ENCODE data around the gene OPRM1. TPM values are rescaled to one million over a fixed set of nuclear protein-coding genes. Genes with fewer than 3 reads are reported as not detected.

OPRM1 gene
- total RNA-seq, 1 experiment from 2014 or later, result not detected

DNA sequence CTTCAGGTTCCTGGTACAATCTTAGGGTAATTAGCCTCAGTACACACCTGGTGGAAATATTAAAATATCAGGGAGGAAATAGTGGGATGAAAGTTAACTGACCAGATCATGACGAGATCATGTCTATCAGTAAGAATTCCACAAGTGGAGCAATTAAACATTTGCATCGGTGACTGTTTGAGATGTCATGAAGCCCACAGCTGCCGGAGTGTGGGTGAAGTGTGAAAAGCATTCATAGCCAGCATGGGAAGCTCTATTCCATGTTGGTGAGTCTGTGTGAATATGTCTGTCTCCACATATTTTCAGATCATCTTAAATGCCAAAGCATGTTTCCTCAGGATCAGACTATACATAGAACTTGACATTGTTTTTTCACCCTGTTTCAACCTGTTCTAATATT is 174.7 kb downstream of the OPRM1 start:
- Histone ChIP-seq H3K9me3 (ENCODE audit: control insufficient read depth, insufficient read depth, low read depth, low read length) (no peaks in the 10 kb centered on the region), H3K36me3 (ENCODE audit: control insufficient read depth, insufficient read depth, low read length) (no peaks in the 10 kb centered on the region), H3K27ac (ENCODE audit: low read length) (no peak overlapping the region), H3K4me3 (ENCODE audit: low read depth in 2 of 2, low read length in 2 of 2) (no peak overlapping the region), H3K4me1 (ENCODE audit: control insufficient read depth, insufficient read depth, low read length) (no peaks in the 10 kb centered on the region), H3K27me3 (ENCODE audit: control insufficient read depth, insufficient read depth, low read length) (peaks cover 2% of the 10 kb centered on the region; the same call in 1 of the 2 replicates)
- in situ Hi-C loops (cut with HindIII; ENCODE audit: low pct_unique_long_range_greater_than_20kb, low sequenced_read_pairs), result no loop called here
- no peak for DNase-seq (ENCODE audit: low read depth, low spot score)
- ATAC-seq, result no peak
- CTCF ChIA-PET, result no interaction called here
- no peak for TF ChIP-seq SIN3A (IDR thresholded peaks at IDR 0.05; ENCODE audit: borderline replicate concordance, insufficient read depth, low read depth, low read length)
- TF ChIP-seq POLR2AphosphoS5 (IDR thresholded peaks at IDR 0.05; ENCODE audit: low read depth, low read length), result no peak
- TF ChIP-seq, protein P1, sequence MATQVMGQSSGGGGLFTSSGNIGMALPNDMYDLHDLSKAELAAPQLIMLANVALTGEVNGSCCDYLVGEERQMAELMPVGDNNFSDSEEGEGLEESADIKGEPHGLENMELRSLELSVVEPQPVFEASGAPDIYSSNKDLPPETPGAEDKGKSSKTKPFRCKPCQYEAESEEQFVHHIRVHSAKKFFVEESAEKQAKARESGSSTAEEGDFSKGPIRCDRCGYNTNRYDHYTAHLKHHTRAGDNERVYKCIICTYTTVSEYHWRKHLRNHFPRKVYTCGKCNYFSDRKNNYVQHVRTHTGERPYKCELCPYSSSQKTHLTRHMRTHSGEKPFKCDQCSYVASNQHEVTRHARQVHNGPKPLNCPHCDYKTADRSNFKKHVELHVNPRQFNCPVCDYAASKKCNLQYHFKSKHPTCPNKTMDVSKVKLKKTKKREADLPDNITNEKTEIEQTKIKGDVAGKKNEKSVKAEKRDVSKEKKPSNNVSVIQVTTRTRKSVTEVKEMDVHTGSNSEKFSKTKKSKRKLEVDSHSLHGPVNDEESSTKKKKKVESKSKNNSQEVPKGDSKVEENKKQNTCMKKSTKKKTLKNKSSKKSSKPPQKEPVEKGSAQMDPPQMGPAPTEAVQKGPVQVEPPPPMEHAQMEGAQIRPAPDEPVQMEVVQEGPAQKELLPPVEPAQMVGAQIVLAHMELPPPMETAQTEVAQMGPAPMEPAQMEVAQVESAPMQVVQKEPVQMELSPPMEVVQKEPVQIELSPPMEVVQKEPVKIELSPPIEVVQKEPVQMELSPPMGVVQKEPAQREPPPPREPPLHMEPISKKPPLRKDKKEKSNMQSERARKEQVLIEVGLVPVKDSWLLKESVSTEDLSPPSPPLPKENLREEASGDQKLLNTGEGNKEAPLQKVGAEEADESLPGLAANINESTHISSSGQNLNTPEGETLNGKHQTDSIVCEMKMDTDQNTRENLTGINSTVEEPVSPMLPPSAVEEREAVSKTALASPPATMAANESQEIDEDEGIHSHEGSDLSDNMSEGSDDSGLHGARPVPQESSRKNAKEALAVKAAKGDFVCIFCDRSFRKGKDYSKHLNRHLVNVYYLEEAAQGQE (IDR thresholded peaks at IDR 0.05; ENCODE audit: insufficient read depth in 1 of 2, low read depth in 2 of 2, low read length in 1 of 2), result no peak
- TF ChIP-seq TCF7L2 (IDR thresholded peaks at IDR 0.05; ENCODE audit: low read depth, low read length), result no peak
- TF ChIP-seq, protein P2, sequence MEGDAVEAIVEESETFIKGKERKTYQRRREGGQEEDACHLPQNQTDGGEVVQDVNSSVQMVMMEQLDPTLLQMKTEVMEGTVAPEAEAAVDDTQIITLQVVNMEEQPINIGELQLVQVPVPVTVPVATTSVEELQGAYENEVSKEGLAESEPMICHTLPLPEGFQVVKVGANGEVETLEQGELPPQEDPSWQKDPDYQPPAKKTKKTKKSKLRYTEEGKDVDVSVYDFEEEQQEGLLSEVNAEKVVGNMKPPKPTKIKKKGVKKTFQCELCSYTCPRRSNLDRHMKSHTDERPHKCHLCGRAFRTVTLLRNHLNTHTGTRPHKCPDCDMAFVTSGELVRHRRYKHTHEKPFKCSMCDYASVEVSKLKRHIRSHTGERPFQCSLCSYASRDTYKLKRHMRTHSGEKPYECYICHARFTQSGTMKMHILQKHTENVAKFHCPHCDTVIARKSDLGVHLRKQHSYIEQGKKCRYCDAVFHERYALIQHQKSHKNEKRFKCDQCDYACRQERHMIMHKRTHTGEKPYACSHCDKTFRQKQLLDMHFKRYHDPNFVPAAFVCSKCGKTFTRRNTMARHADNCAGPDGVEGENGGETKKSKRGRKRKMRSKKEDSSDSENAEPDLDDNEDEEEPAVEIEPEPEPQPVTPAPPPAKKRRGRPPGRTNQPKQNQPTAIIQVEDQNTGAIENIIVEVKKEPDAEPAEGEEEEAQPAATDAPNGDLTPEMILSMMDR (IDR thresholded peaks at IDR 0.05), result no peak
- BruUV-seq (replicated peaks), result no TSS peak
- POLR2A ChIA-PET, result no interaction called here
- intact Hi-C loops (cut with micrococcal nuclease; ENCODE audit: unreplicated experiment), result no loop called here

DNA sequence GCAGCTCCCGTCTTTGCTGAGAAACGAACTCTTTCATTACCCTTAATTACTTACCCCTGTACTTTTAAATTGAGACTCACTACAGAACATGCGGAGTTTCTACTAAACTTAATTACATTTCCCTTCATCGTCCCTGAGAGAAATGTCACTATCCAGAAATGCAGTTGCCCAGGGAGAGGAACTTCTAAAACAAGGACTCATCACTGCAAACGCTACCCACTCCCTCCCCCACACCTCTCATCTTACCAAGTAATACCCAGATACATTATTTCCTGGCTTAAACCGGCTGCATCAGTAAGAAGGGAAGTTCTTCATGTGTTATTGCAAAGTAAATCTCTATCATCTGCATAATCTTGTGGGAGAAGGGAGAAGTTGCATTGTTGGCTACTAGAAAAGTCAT is 179.3 kb downstream of the OPRM1 start:
- Histone ChIP-seq H3K4me3 (ENCODE audit: low read depth in 2 of 2, low read length in 2 of 2) (no peak overlapping the region), H3K36me3 (ENCODE audit: control insufficient read depth, insufficient read depth, low read length) (no peaks in the 10 kb centered on the region), H3K27me3 (ENCODE audit: control insufficient read depth, insufficient read depth, low read length) (peaks cover 5% of the 10 kb centered on the region; the same call in 1 of the 2 replicates), H3K27ac (ENCODE audit: low read length) (no peak overlapping the region), H3K9me3 (ENCODE audit: control insufficient read depth, insufficient read depth, low read depth, low read length) (no peaks in the 10 kb centered on the region), H3K4me1 (ENCODE audit: control insufficient read depth, insufficient read depth, low read length) (no peaks in the 10 kb centered on the region)
- ChIA-PET POLR2A (no interaction called here), CTCF (no interaction called here)
- BruUV-seq (replicated peaks), result no TSS peak
- in situ Hi-C loops (cut with HindIII; ENCODE audit: low pct_unique_long_range_greater_than_20kb, low sequenced_read_pairs), result no loop called here
- ATAC-seq, result no peak
- intact Hi-C loops (cut with micrococcal nuclease; ENCODE audit: unreplicated experiment), result no loop called here
- TF ChIP-seq, protein P1 (IDR thresholded peaks at IDR 0.05; ENCODE audit: insufficient read depth in 1 of 2, low read depth in 2 of 2, low read length in 1 of 2), result no peak
- no peak for TF ChIP-seq POLR2AphosphoS5 (IDR thresholded peaks at IDR 0.05; ENCODE audit: low read depth, low read length)
- no peak for TF ChIP-seq SIN3A (IDR thresholded peaks at IDR 0.05; ENCODE audit: borderline replicate concordance, insufficient read depth, low read depth, low read length)
- DNase-seq (ENCODE audit: low read depth, low spot score), result no peak
